HEK293 (cell line): ENCODE results near the gene HSBP1.

Experiments used
- CTCF ChIP-seq: fragments of 450-650 bp; formaldehyde crosslinking; IDR thresholded peaks from 2 replicates; pipeline ENCODE4 v1.5.1; 2016; ENCODE audit warnings: missing biosample characterization, missing genetic modification characterization
- ZNF169 ChIP-seq: fragments of 450-650 bp; formaldehyde crosslinking; IDR thresholded peaks from 2 replicates; pipeline ENCODE4 v1.5.1; 2016; ENCODE audit warnings: missing biosample characterization, missing genetic modification characterization
- ZNF561 ChIP-seq: fragments of 450-650 bp; IDR thresholded peaks from 2 replicates; pipeline ENCODE4 v1.5.1; 2018; ENCODE audit warnings: missing biosample characterization, missing genetic modification characterization, borderline replicate concordance
- TF ChIP-seq, protein P1 (sequence below): fragments of 450-650 bp; formaldehyde crosslinking; IDR thresholded peaks from 2 replicates; pipeline ENCODE4 v1.5.1; 2016; ENCODE audit warnings: missing biosample characterization, missing genetic modification characterization

- TF ChIP-seq ZNF169 (tag by site-specific recombination), result no peak
- no peak for TF ChIP-seq ZNF561 (tag by site-specific recombination)
- TF ChIP-seq, protein P1, sequence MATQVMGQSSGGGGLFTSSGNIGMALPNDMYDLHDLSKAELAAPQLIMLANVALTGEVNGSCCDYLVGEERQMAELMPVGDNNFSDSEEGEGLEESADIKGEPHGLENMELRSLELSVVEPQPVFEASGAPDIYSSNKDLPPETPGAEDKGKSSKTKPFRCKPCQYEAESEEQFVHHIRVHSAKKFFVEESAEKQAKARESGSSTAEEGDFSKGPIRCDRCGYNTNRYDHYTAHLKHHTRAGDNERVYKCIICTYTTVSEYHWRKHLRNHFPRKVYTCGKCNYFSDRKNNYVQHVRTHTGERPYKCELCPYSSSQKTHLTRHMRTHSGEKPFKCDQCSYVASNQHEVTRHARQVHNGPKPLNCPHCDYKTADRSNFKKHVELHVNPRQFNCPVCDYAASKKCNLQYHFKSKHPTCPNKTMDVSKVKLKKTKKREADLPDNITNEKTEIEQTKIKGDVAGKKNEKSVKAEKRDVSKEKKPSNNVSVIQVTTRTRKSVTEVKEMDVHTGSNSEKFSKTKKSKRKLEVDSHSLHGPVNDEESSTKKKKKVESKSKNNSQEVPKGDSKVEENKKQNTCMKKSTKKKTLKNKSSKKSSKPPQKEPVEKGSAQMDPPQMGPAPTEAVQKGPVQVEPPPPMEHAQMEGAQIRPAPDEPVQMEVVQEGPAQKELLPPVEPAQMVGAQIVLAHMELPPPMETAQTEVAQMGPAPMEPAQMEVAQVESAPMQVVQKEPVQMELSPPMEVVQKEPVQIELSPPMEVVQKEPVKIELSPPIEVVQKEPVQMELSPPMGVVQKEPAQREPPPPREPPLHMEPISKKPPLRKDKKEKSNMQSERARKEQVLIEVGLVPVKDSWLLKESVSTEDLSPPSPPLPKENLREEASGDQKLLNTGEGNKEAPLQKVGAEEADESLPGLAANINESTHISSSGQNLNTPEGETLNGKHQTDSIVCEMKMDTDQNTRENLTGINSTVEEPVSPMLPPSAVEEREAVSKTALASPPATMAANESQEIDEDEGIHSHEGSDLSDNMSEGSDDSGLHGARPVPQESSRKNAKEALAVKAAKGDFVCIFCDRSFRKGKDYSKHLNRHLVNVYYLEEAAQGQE, result no peak
- no peak for TF ChIP-seq CTCF
Observed at GRCh38 chr16:83803811-83804210, 4.0 kb upstream of the HSBP1 start.
